ENCODE results near the gene CARD11.

The CARD11 gene

GRCh38 chr7:3043544-3044371, at the start of gene CARD11:
Gene CARD11, minus strand, starts transcription at chr7:3043867. Its CDS starts 85,361 bp downstream, at chr7:2958506.
- DNase-seq (ENCODE audit: low read depth), result peak; percentile 41

DNA sequence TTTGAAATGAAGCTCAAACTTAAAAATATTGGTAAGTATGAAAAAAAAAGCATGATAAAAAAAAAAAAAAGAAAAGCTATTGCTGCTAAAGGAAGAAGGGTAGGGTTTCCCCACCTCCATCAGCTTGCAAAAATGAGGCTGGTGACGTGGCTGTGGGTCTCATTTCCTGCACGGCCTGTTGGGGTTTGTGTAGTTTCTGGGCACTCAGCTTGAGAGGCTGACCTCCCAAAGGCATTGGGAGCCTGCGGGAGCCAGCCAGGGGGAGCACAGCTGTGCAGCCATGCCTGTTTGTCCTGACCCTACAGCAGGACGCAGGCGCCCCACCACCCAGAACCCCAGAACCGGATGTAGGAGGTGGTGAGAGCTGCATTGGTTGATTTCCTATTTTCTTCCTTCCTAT, 48.8 kb upstream of the CARD11 start:
- peak; percentile 63 for DNase-seq (ENCODE audit: low read depth)

- DNase-seq (ENCODE audit: low read depth), result no peak
Observed at GRCh38 chr7:3091631-3092030, 48.0 kb upstream of the CARD11 start.

- no peak for DNase-seq (ENCODE audit: low read depth)
Observed at GRCh38 chr7:3089493-3089892, 45.8 kb upstream of the CARD11 start.

DNA sequence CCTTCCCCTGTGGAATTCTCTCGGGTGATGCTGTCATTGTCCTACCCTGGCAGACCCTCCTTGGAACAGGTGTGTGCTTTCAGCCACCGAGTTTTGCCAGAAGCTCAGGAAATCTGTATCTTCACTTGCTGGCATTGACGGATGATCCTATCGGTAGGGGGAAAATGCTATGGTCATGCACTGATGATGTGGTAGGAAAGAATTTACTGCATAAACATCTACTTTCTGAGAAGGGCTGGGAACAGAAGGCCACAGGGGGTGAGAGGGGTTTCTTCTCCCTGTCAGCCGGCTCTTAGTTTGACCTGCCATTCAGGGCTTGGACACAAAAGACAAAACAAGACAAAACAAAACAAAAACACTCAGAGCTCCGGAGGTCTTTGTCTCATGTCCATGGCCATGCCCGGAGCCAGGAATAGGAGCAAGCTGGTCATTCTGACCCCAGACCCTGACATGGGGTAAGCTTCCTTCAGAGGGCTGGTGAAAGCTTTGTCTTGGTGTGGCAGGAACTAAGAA, 43.6 kb upstream of the CARD11 start:
- DNase-seq (ENCODE audit: low read depth), result no peak

DNA sequence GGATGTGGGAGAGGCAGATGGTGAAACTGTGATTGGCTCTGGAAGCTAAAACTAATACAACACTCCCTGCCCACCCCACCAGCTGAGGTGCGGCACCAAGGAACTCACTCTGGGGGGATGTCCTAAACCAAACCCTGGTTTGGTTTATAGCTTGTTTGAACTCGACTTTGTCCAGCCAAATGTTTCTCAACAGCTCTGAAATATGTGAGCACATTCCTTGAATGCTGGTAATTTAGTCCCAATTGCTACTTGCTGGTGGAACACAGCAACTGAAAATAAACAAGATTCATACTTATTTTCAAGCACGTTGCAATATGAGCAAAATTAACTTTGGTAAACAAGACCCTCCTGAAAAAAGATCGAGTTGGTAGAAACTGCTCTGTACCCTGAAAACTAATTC, 39.7 kb upstream of the CARD11 start:
- DNase-seq (ENCODE audit: low read depth), result no peak

DNA sequence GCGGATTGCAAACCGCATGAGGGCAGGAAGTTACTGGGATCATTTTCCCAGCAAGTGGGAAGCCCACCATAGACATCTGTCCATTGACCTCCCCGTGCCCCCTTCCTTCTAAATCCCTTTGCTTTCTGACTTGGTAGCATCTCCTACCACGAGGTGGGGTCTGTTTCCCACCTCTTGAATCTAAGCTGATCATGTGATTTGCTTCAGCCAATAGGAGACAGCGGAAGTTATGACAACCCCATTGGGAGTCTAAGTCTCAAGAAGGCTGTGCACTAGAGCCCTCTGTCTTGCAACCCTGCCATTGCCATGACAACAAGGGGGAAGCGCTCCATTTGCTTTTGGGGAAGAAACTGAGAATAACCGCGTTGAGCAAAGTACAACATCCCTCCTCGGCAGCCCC, 39.2 kb upstream of the CARD11 start:
- DNase-seq (ENCODE audit: low read depth), result no peak

- no peak for DNase-seq (ENCODE audit: low read depth)
Observed at GRCh38 chr7:3082386-3082785, 38.7 kb upstream of the CARD11 start.

DNA sequence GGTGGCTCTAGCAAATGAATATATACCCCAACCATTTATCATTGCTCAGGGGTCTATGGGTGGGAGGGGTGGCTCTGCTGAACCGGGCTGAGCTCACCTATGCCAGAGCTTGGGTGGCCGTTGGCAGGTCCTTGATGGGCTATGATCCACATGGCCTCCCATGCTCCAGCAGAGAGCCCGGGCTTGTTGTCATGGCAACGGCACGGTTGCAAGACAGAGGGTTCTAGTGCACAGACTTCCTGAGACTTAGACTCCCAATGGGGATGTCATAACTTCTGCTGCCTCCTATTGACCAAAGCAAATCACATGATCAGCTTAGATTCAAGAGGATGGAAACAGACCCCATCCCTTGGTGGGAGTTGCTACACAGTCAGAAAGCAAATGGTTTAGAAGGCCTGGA, 36.4 kb upstream of the CARD11 start:
- DNase-seq (ENCODE audit: low read depth), result no peak

GRCh38 chr7:3078514-3078913, 34.8 kb upstream of the CARD11 start:
- no peak for DNase-seq (ENCODE audit: low read depth)

DNA sequence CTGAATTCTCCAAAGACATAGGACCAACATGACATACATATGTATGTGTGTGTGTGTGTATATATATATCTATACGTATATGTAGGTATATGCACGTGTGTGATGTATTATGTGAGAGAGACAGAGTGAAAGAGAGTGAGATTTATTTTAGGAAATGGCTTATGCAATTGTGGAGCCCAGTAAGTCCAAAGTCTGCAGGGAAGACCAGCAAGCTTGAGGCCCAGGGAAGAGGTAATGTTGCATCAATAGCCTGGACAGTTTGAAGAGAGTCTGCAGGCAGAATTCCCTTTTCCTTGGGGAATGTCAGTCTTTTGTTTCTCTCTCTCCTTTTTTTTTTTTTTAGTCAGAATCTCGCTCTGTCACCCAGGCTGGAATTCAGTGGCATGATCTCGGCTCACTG, 33.0 kb upstream of the CARD11 start:
- DNase-seq (ENCODE audit: low read depth), result no peak

GRCh38 chr7:3076163-3076562, 32.5 kb upstream of the CARD11 start:
- DNase-seq (ENCODE audit: low read depth), result no peak

- no peak for DNase-seq (ENCODE audit: low read depth)
Observed at GRCh38 chr7:3075441-3075840, 31.8 kb upstream of the CARD11 start.

- DNase-seq (ENCODE audit: low read depth), result no peak
Observed at GRCh38 chr7:3074459-3074821, 30.8 kb upstream of the CARD11 start.

- no peak for DNase-seq (ENCODE audit: low read depth)
Observed at GRCh38 chr7:3073763-3074458, 30.2 kb upstream of the CARD11 start.

DNA sequence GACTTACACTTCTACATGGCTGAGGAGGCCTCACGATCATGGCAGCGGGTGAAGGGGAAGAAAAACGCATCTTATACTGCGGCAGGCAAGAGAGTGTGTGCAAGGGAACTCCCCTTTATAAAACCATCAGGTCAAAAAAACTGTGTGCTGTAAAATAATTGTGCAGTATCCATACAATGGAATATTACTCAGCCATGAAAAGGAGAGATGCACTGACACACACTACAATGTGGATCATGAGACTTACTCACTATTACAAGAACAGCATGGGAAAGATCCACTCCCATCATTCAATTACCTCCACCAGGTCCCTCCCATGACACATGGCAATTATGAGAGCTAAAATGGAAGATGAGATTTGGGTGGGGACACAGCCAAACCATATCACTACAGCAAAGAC, 27.2 kb upstream of the CARD11 start:
- no peak for DNase-seq (ENCODE audit: low read depth)

GRCh38 chr7:3069771-3070449, 26.2 kb upstream of the CARD11 start:
- no peak for DNase-seq (ENCODE audit: low read depth)

- DNase-seq (ENCODE audit: low read depth), result no peak
Observed at GRCh38 chr7:3068530-3068929, 24.9 kb upstream of the CARD11 start.

DNA sequence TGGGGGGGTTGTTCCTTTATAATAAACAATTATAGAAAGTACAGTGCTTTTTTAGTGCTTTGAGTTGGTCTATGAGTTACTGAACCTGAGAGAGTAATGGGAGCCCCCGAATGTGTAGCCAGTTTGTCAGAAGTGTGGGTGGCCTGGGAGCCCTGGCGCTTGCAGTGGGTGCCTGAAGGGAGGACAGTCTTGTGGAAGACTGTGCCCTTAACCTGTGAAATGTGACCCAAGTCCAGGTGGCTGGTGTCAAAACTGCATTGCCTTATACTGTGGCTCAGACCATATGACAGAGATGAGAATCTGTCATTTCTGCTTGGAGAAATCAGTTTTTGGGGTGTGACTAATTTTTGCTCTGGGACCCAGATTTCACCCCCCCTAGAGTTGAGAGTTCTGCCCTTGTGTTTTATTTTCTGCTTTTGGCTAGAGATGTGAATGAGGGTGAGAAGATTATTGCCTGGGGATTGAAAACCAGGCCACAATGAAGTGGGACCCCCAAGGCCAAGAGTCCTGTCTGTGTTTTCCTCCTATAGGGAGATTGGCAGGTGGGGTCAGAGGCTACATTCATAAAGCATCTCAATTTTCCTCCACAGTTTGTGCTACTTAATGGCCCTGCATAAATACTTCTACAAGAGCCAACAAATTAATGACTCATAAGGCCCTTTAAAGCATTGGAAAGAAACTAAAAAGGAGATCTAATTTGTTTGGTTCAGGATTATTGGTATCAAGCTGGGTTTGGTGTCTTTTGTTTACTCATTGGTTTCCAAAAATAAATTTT, 24.1 kb upstream of the CARD11 start:
- DNase-seq (ENCODE audit: low read depth), result no peak

GRCh38 chr7:3067193-3067592, 23.5 kb upstream of the CARD11 start:
- no peak for DNase-seq (ENCODE audit: low read depth)

DNA sequence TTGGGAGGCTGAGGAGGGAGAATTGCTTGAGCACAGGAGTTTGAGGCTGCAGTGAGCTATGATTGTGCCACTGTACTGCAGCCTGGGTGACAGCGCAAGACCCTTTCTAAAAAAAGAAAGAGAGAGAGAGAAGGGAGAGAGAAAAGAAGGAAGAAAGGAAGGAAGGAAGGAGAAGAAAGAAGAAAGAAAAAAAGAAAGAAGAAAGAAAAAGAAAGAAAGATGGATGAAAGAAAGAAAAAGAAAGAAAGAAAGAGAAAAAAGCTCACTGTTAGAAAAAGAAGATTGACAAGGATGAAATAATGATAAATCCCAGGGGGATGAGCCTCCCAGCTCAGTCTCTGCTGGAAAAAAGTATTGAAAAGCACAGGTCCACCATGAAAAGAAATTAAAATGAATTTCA, 22.8 kb upstream of the CARD11 start:
- no peak for DNase-seq (ENCODE audit: low read depth)

GRCh38 chr7:3065724-3066143, 22.1 kb upstream of the CARD11 start:
- DNase-seq (ENCODE audit: low read depth), result no peak

Measured in activated gamma-delta T cell treated with anti-CD3 and anti-CD28 coated beads, Interleukin-2, amount 50 U/mL, for 16 hours (primary cell).